Caco-2 (cell line): Measurements from ENCODE around the gene ADAMTS18. TPM values are rescaled to one million over a fixed set of nuclear protein-coding genes. Genes with fewer than 3 reads are reported as not detected.
"Not testable (repeated sequence)": the region's sequence is repeated elsewhere in the genome, so short reads cannot be mapped to it uniquely, and the experiment has no call there.

Experiments used
- BruUV-seq: library from RNA; stranded (reverse); fragments of 400-500 nt; replicated peaks from 2 replicates; lab custom pipeline; 2021; lab: Mats Ljungman, UMichigan
- CTCF ChIA-PET: fragments of 300-600 bp; sonication (Branson Sonifier 250); formaldehyde crosslinking; loops from one replicate; lab custom pipeline; 2022; ENCODE audit warnings: antibody characterized with exemption; lab: Charles Lee
- POLR2A ChIA-PET: fragments of 300-600 bp; sonication (Branson Sonifier 250); formaldehyde crosslinking; loops from one replicate; lab custom pipeline; 2022; ENCODE audit warnings: antibody characterized with exemption; lab: Charles Lee
- DNase-seq, 2 experiments: peaks; one replicate each; pipeline versions ENCODE4 v3.0.0 to v3.0.0-alpha.2; 2020 to 2022
- H3K27me3 ChIP-seq: replicated peaks from 2 replicates; pipeline ENCODE4 v1.6.0; 2011; ENCODE audit warnings: low read length; ENCODE audit not compliant: control insufficient read depth, insufficient read depth
- H3K36me3 ChIP-seq: 2 replicates; pipeline ENCODE4 v1.5.1; 2011; ENCODE audit warnings: low read length; ENCODE audit not compliant: control insufficient read depth, insufficient read depth
- H3K4me1 ChIP-seq: fragments of 250-450 bp; sonication (Bioruptor Pico); 2 replicates; pipeline ENCODE4 v1.5.1; 2020; ENCODE audit warnings: mild to moderate bottlenecking
- H3K4me3 ChIP-seq: 2 replicates; pipeline ENCODE4 v1.5.1; 2011; ENCODE audit warnings: low read depth, mild to moderate bottlenecking, control low read depth, low read length
- H3K9me3 ChIP-seq: fragments of 250-450 bp; sonication (Bioruptor Pico); 2 replicates; pipeline ENCODE4 v1.5.1; 2020; ENCODE audit warnings: mild to moderate bottlenecking, moderate library complexity
- H3K27ac Mint-ChIP-seq: one replicate; pipeline ENCODE4 v1.8.0; 2022; ENCODE audit warnings: mixed read lengths; ENCODE audit not compliant: unreplicated experiment
- H3K27me3 Mint-ChIP-seq: one replicate; pipeline ENCODE4 v1.8.0; 2022; ENCODE audit warnings: mixed read lengths; ENCODE audit not compliant: insufficient read depth, unreplicated experiment
- H3K36me3 Mint-ChIP-seq: one replicate; pipeline ENCODE4 v1.8.0; 2022; ENCODE audit warnings: mild to moderate bottlenecking, mixed read lengths; ENCODE audit not compliant: insufficient read depth, unreplicated experiment
- H3K4me1 Mint-ChIP-seq: one replicate; pipeline ENCODE4 v1.8.0; 2022; ENCODE audit warnings: low read depth, mixed read lengths; ENCODE audit not compliant: unreplicated experiment
- H3K4me3 Mint-ChIP-seq: one replicate; pipeline ENCODE4 v1.8.0; 2022; ENCODE audit warnings: mild to moderate bottlenecking, moderate library complexity, mixed read lengths; ENCODE audit not compliant: unreplicated experiment
- H3K9me3 Mint-ChIP-seq: one replicate; pipeline ENCODE4 v1.8.0; 2022; ENCODE audit warnings: mixed read lengths; ENCODE audit not compliant: unreplicated experiment
- intact Hi-C: fragments of 100-400 bp; cut with micrococcal nuclease; formaldehyde crosslinking; loops from one replicate; pipeline ENCODE4 v1.10.0; 2022; ENCODE audit not compliant: unreplicated experiment
- total RNA-seq: library from RNA; stranded (reverse); gene quantifications from 2 replicates; pipeline ENCODE4 v1.2.3, GENCODE V29; 2022
- TF ChIP-seq, protein P1 (sequence below), 2 experiments: fragments of 200-600 bp in 1 of 2; IDR thresholded peaks; 1 replicate in 1 of 2; 2 replicates in 1 of 2; pipeline versions ENCODE4 v1.5.1 to v1.8.0; 2011 to 2022; ENCODE audit warnings: antibody characterized with exemption in 1 of 2, control low read depth in 1 of 2, inconsistent platforms in 1 of 2, low read depth in 1 of 2, low read length in 1 of 2, mild to moderate bottlenecking in 1 of 2, moderate library complexity in 1 of 2; ENCODE audit not compliant: insufficient read depth in 1 of 2, severe bottlenecking in 1 of 2, unreplicated experiment in 1 of 2

The ADAMTS18 gene
- total RNA-seq, 1 experiment from 2014 or later: 0.29 TPM

DNA sequence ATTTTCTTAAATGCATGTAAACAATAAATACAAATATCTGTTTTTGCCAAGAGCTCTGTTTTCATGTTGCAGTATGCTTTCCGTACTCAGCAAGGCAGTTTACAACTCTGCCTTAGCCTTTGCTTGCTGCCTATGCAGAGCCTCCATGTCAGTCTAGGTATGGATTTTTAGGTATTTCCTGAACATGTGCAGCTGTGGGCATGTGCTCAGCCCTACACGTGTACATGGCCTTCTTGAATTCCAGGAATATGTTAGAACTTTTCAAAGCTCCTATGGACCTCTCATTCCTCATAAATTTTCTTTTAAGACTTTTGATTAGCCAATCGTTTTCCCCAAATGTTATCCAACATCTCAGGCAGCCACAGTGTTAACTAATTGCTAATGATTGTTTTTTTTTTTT is 171.9 kb downstream of the ADAMTS18 start:
- H3K9me3 ChIP-seq: no peaks in the 10 kb centered on the region
- TF ChIP-seq, protein P1, sequence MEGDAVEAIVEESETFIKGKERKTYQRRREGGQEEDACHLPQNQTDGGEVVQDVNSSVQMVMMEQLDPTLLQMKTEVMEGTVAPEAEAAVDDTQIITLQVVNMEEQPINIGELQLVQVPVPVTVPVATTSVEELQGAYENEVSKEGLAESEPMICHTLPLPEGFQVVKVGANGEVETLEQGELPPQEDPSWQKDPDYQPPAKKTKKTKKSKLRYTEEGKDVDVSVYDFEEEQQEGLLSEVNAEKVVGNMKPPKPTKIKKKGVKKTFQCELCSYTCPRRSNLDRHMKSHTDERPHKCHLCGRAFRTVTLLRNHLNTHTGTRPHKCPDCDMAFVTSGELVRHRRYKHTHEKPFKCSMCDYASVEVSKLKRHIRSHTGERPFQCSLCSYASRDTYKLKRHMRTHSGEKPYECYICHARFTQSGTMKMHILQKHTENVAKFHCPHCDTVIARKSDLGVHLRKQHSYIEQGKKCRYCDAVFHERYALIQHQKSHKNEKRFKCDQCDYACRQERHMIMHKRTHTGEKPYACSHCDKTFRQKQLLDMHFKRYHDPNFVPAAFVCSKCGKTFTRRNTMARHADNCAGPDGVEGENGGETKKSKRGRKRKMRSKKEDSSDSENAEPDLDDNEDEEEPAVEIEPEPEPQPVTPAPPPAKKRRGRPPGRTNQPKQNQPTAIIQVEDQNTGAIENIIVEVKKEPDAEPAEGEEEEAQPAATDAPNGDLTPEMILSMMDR (IDR thresholded peaks at IDR 0.05; ENCODE audit: insufficient read depth in 1 of 2, low read depth in 1 of 2, low read length in 1 of 2, severe bottlenecking in 1 of 2, unreplicated experiment in 1 of 2): no peak
- H3K27ac Mint-ChIP-seq: no peak overlapping the region
- H3K4me1 Mint-ChIP-seq: no peaks in the 10 kb centered on the region
- no TSS peak for BruUV-seq
- intact Hi-C loops: no loop called here
- POLR2A ChIA-PET: no interaction called here
- CTCF ChIA-PET: no interaction called here
- H3K27me3 Mint-ChIP-seq: no peaks in the 10 kb centered on the region
- no peaks in the 10 kb centered on the region for H3K4me1 ChIP-seq
- no peaks in the 10 kb centered on the region for H3K9me3 Mint-ChIP-seq
- no peak overlapping the region for H3K4me3 Mint-ChIP-seq
- no peaks in the 10 kb centered on the region for H3K27me3 ChIP-seq
- H3K36me3 ChIP-seq: no peaks in the 10 kb centered on the region
- no peak for DNase-seq
- no peaks in the 10 kb centered on the region for H3K36me3 Mint-ChIP-seq
- H3K4me3 ChIP-seq: no peak overlapping the region

DNA sequence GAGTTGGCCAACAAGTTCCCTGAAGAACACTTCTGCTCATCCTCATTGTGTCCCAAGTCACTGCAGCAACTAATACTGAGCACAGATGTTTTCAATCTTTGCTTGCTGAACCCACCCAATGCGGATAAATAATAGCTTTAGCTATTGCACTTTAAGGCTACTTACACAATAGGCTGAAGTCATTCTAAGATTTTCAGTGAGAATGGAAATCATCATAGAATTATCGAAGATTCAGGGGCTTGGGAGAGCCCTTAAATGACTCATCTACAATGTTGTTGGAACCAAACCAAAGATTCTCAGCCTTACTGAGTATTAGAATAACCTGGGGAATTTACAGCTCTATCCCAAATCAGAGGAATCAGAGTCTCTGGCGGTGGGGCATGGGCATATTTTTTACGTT is 184.4 kb downstream of the ADAMTS18 start:
- ChIA-PET POLR2A (no interaction called here), CTCF (no interaction called here)
- Mint-ChIP-seq H3K27me3 (no peaks in the 10 kb centered on the region), H3K4me1 (peaks cover 4% of the 10 kb centered on the region), H3K36me3 (no peaks in the 10 kb centered on the region), H3K4me3 (no peak overlapping the region), H3K9me3 (no peaks in the 10 kb centered on the region), H3K27ac (no peak overlapping the region)
- Histone ChIP-seq H3K4me3 (no peak overlapping the region), H3K27me3 (no peaks in the 10 kb centered on the region), H3K4me1 (no peaks in the 10 kb centered on the region), H3K9me3 (no peaks in the 10 kb centered on the region), H3K36me3 (no peaks in the 10 kb centered on the region)
- TF ChIP-seq, protein P1 (IDR thresholded peaks at IDR 0.05; ENCODE audit: insufficient read depth in 1 of 2, low read depth in 1 of 2, low read length in 1 of 2, severe bottlenecking in 1 of 2, unreplicated experiment in 1 of 2): no peak
- intact Hi-C loops: no loop called here
- BruUV-seq: no TSS peak
- no peak for DNase-seq

DNA sequence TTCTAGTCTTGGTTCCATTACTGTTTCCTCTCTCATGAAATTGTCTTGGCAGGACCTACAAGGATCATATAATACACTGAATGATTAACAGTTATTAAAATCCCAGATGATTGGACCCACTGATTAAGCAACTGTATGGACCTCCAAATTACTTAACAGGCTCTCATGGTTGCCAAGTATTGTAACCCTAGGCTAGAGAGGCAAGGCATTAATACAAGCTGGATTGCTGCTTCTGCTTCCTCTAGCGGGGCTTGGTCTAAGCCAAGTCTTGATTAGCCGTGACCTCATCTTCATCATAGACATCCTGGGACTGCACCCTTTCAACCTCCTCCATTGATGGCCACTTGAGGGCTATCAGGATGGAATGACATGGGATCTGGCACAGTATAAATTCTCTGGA is 188.7 kb downstream of the ADAMTS18 start:
- H3K4me3 ChIP-seq: no peak overlapping the region
- H3K27ac Mint-ChIP-seq: no peak overlapping the region
- DNase-seq: no peak
- peaks cover 7% of the 10 kb centered on the region for H3K4me1 Mint-ChIP-seq
- no peaks in the 10 kb centered on the region for H3K36me3 Mint-ChIP-seq
- TF ChIP-seq, protein P1 (IDR thresholded peaks at IDR 0.05; ENCODE audit: insufficient read depth in 1 of 2, low read depth in 1 of 2, low read length in 1 of 2, severe bottlenecking in 1 of 2, unreplicated experiment in 1 of 2): no peak
- intact Hi-C loops: no loop called here
- ChIA-PET CTCF (no interaction called here), POLR2A (no interaction called here)
- no peaks in the 10 kb centered on the region for H3K36me3 ChIP-seq
- H3K27me3 Mint-ChIP-seq: no peaks in the 10 kb centered on the region
- no TSS peak for BruUV-seq
- no peaks in the 10 kb centered on the region for H3K4me1 ChIP-seq
- H3K9me3 Mint-ChIP-seq: no peaks in the 10 kb centered on the region
- H3K4me3 Mint-ChIP-seq: no peak overlapping the region
- no peaks in the 10 kb centered on the region for H3K27me3 ChIP-seq
- H3K9me3 ChIP-seq: no peaks in the 10 kb centered on the region

DNA sequence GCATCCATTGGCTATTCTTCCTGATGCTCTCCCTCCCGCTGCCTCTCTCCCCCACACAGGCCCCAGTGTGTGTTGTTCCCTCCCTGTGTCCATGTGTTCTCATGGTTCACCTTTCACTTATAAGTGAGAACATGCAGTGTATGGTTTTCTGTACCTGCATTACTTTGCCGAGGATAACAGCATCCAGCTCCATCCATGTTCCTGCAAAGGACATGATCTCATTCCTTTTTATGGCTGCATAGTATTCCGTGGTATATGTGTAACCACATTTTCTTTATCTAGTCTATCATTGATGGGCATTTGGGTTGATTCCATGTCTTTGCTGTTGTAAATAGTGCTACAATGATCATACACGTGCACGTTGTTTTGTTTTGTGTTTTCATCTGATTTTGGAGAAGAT is 192.4 kb downstream of the ADAMTS18 start:
- H3K9me3 ChIP-seq, H3K4me3 ChIP-seq, CTCF ChIA-PET, H3K4me1 ChIP-seq, H3K27me3 ChIP-seq, BruUV-seq, H3K9me3 Mint-ChIP-seq, H3K27ac Mint-ChIP-seq, POLR2A ChIA-PET, H3K27me3 Mint-ChIP-seq, intact Hi-C loops, DNase-seq, H3K36me3 Mint-ChIP-seq, H3K36me3 ChIP-seq, H3K4me3 Mint-ChIP-seq: not testable (repeated sequence)
- peaks cover 25% of the 10 kb centered on the region for H3K4me1 Mint-ChIP-seq
